Gastroesophageal sphincter (tissue), 4 donors: Measurements from ENCODE around the gene MEGF11. TPM values are rescaled to one million over a fixed set of nuclear protein-coding genes. Genes with fewer than 3 reads are reported as not detected.

Source experiments
- ATAC-seq: fragments of 150-250 bp; one replicate; pipeline ENCODE4 v1.9.1; 2016; ENCODE audit warnings: mild to moderate bottlenecking, moderate library complexity
- H3K27ac ChIP-seq, 4 donors: fragments of 200-600 bp; sonication (generic) in 3 of 4; 1 replicate in 3 of 4; 2 replicates in 1 of 4; pipeline ENCODE4 v1.5.1; 2016 to 2019
- H3K27me3 ChIP-seq: fragments of 200-600 bp; sonication (generic); one replicate; pipeline ENCODE4 v1.5.1; 2019
- H3K36me3 ChIP-seq, 2 donors: fragments of 200-600 bp; sonication (generic); one replicate each; pipeline ENCODE4 v1.5.1; 2019; ENCODE audit warnings: control low read depth in 1 of 2
- H3K4me1 ChIP-seq, 3 donors: fragments of 200-600 bp; sonication (generic); 1 replicate in 2 of 3; 2 replicates in 1 of 3; pipeline ENCODE4 v1.5.1; 2016 to 2019; ENCODE audit warnings: control low read depth in 2 of 3
- H3K4me3 ChIP-seq, 2 donors: fragments of 200-600 bp; sonication (generic); one replicate each; pipeline ENCODE4 v1.5.1; 2019; ENCODE audit warnings: mild to moderate bottlenecking in 1 of 2, moderate library complexity in 1 of 2
- H3K9me3 ChIP-seq, 3 donors: fragments of 200-600 bp; sonication (generic); one replicate each; pipeline ENCODE4 v1.5.1; 2017 to 2019; ENCODE audit warnings: control low read depth in 2 of 3
- EP300 ChIP-seq: sonication (generic); formaldehyde crosslinking; IDR thresholded peaks from one replicate; pipeline ENCODE4 v1.6.1; 2017; ENCODE audit warnings: antibody characterized with exemption, mild to moderate bottlenecking
- POLR2A ChIP-seq, 2 donors: fragments of 450-650 bp; IDR thresholded peaks; one replicate each; pipeline ENCODE4 v1.6.1; 2017; ENCODE audit warnings: antibody characterized with exemption in 2 of 2, mild to moderate bottlenecking in 2 of 2, moderate library complexity in 1 of 2
- POLR2AphosphoS5 ChIP-seq: sonication (generic); formaldehyde crosslinking; IDR thresholded peaks from one replicate; pipeline ENCODE4 v1.6.1; 2017; ENCODE audit warnings: antibody characterized with exemption
- WGBS, 2 donors: methylation state at CpG; one replicate each; pipeline ENCODE4 v1.1.5; 2018; ENCODE audit warnings: low coverage in 1 of 2; 5-methylcytosine and 5-hydroxymethylcytosine counted together
- total RNA-seq, 4 donors: library from RNA; depleted of rRNA; stranded (reverse); fragments of >200 nt; gene quantifications; one replicate each; pipeline ENCODE4 v1.1.0, GENCODE V29; 2016
- TF ChIP-seq, protein P1 (sequence below), 4 experiments: fragments of 200-600 bp in 2 of 4; fragments of 450-650 bp in 2 of 4; sonication (generic) in 1 of 4; IDR thresholded peaks; one replicate each; pipeline ENCODE4 v1.5.1; 2017 to 2019; ENCODE audit warnings: antibody characterized with exemption in 4 of 4, mild to moderate bottlenecking in 2 of 4, moderate library complexity in 2 of 4

The MEGF11 gene
- total RNA-seq, 4 donors from 2014 or later = 0.08 TPM; not detected in 3

DNA sequence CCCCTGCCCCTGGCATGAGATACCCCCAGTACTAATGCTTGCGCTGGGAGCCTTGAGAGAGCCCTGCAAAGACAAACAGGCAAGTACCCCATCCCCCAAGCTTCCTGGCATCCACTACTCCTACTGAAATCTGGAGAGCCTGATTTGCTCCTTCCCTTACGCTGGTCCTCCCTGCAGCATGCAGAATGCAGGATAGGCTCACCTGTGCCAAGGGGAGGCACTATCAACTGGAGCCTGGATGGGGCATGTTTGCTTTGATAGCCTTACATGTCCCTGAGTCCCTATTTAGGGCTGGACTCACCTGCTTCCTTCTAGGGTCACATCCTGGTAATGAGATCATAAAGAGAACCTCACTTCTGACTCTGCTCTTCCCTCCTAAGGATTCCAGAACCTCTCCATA is 341.3 kb downstream of the MEGF11 start:
- no peak overlapping the region for H3K27ac ChIP-seq
- WGBS, 2 donors = no CpG with 5 or more reads among the region's 2 CpGs
- TF ChIP-seq POLR2A (IDR thresholded peaks at IDR 0.05) = no peak
- no peak for TF ChIP-seq EP300
- TF ChIP-seq POLR2AphosphoS5 = no peak
- TF ChIP-seq, protein P1, sequence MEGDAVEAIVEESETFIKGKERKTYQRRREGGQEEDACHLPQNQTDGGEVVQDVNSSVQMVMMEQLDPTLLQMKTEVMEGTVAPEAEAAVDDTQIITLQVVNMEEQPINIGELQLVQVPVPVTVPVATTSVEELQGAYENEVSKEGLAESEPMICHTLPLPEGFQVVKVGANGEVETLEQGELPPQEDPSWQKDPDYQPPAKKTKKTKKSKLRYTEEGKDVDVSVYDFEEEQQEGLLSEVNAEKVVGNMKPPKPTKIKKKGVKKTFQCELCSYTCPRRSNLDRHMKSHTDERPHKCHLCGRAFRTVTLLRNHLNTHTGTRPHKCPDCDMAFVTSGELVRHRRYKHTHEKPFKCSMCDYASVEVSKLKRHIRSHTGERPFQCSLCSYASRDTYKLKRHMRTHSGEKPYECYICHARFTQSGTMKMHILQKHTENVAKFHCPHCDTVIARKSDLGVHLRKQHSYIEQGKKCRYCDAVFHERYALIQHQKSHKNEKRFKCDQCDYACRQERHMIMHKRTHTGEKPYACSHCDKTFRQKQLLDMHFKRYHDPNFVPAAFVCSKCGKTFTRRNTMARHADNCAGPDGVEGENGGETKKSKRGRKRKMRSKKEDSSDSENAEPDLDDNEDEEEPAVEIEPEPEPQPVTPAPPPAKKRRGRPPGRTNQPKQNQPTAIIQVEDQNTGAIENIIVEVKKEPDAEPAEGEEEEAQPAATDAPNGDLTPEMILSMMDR (IDR thresholded peaks at IDR 0.05) = no peak
- ATAC-seq = no peak
- no peak overlapping the region for H3K4me3 ChIP-seq
- no peaks in the 10 kb centered on the region for H3K9me3 ChIP-seq
- peaks cover 0 to 53% of the 10 kb centered on the region in 2 donors for H3K36me3 ChIP-seq
- H3K27me3 ChIP-seq = no peaks in the 10 kb centered on the region
- peaks cover 0 to 16% (median 0%) of the 10 kb centered on the region in 3 donors for H3K4me1 ChIP-seq

DNA sequence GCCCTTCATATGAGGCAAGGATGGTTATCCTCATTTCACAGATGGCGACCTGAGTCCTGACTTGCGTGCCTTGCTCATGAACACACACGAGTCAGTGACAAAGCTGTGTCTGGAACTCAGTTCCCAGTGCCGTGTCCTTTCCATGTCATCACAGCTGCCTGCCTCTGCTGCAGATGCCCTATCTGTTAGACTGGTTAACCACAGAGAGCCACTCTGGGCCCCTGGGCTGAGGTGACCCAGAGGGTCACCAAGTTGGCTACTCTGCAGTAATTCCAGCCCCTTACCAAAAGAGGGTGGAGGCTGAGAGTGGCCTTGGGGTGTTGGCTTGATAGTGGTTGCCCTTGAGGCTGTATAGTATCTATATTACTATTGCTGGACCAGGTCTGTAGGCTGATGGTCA is 343.2 kb downstream of the MEGF11 start:
- H3K4me3 ChIP-seq = no peak overlapping the region
- 80 to 92% methylated on average over 2 of the region's 4 CpGs for WGBS, 2 donors
- H3K36me3 ChIP-seq = peaks cover 0 to 70% of the 10 kb centered on the region in 2 donors
- TF ChIP-seq EP300 (no peak), POLR2A (IDR thresholded peaks at IDR 0.05) (no peak), POLR2AphosphoS5 (no peak)
- TF ChIP-seq, protein P1 (IDR thresholded peaks at IDR 0.05) = no peak
- peaks cover 0 to 5% (median 0%) of the 10 kb centered on the region in 3 donors for H3K4me1 ChIP-seq
- no peak for ATAC-seq
- H3K27me3 ChIP-seq = no peaks in the 10 kb centered on the region
- H3K9me3 ChIP-seq = no peaks in the 10 kb centered on the region
- no peak overlapping the region for H3K27ac ChIP-seq

GRCh38 chr15:65909831-65910230 is 343.7 kb downstream of the MEGF11 start:
- 90% methylated on average over 2 of the region's 3 CpGs; no CpG with 5 or more reads in 1 of the 2 donors for WGBS, 2 donors
- TF ChIP-seq, protein P1 (IDR thresholded peaks at IDR 0.05) = no peak
- no peak for TF ChIP-seq POLR2AphosphoS5
- no peak for TF ChIP-seq EP300
- Histone ChIP-seq H3K4me1 (peaks cover 0 to 2% (median 0%) of the 10 kb centered on the region in 3 donors), H3K36me3 (peaks cover 0 to 76% of the 10 kb centered on the region in 2 donors), H3K27ac (no peak overlapping the region), H3K27me3 (no peaks in the 10 kb centered on the region), H3K4me3 (no peak overlapping the region), H3K9me3 (no peaks in the 10 kb centered on the region)
- no peak for ATAC-seq

DNA sequence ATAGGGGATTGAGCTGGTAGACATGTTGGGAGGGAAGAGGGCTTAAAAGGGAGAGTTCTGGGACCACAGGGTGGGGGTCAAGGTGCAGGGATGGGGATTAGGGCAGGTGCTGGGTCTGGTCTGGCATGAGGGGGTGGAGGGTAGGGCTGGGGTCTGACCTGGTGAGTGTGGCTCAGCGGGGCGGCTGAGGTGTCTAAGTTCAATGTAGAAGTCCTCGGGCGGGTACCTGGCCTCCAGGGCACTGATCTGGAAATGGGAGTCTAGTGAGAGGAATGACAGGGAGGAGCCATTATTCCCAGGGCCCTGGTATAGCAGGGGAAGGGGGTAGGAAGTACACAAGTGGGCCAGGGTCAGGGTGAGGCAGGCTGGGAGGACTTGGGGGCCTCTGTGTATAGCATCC is 344.7 kb downstream of the MEGF11 start:
- H3K4me1 ChIP-seq = peaks cover 0 to 4% (median 0%) of the 10 kb centered on the region in 3 donors
- ATAC-seq = no peak
- H3K36me3 ChIP-seq = peaks cover 0 to 85% of the 10 kb centered on the region in 2 donors
- H3K27ac ChIP-seq = no peak overlapping the region
- no peaks in the 10 kb centered on the region for H3K9me3 ChIP-seq
- no peak overlapping the region for H3K4me3 ChIP-seq
- WGBS, 2 donors = 100% methylated on average over 3 of the region's 4 CpGs; no CpG with 5 or more reads in 1 of the 2 donors
- TF ChIP-seq, protein P1 (IDR thresholded peaks at IDR 0.05) = no peak
- TF ChIP-seq POLR2A (IDR thresholded peaks at IDR 0.05) = no peak
- no peak for TF ChIP-seq EP300
- no peak for TF ChIP-seq POLR2AphosphoS5
- no peaks in the 10 kb centered on the region for H3K27me3 ChIP-seq

GRCh38 chr15:65907661-65908060 is 345.9 kb downstream of the MEGF11 start:
- WGBS, 2 donors = 100% methylated on average over 3 of the region's 3 CpGs; no CpG with 5 or more reads in 1 of the 2 donors
- Histone ChIP-seq H3K27ac (no peak overlapping the region), H3K4me1 (peaks cover 0 to 10% (median 0%) of the 10 kb centered on the region in 3 donors), H3K9me3 (no peaks in the 10 kb centered on the region), H3K4me3 (no peak overlapping the region), H3K36me3 (peaks cover 0 to 89% of the 10 kb centered on the region in 2 donors), H3K27me3 (no peaks in the 10 kb centered on the region)
- TF ChIP-seq, protein P1 (IDR thresholded peaks at IDR 0.05) = no peak
- no peak for TF ChIP-seq POLR2AphosphoS5
- TF ChIP-seq EP300 = no peak
- TF ChIP-seq POLR2A (IDR thresholded peaks at IDR 0.05) = no peak
- ATAC-seq = no peak
